ENCODE results near the gene SLC35A4. TPM values are rescaled to one million over a fixed set of nuclear protein-coding genes. Genes with fewer than 3 reads are reported as not detected.

The SLC35A4 gene
- total RNA-seq, 1 donor from 2014 or later: 59.9 TPM

Small RNA genes lying within 50 kb of the gene (microRNA-seq; reads per million reads assigned to microRNA genes)
- gene MIR6831: not detected

Other genes with a start within 250 kb of the SLC35A4 start
- 257 and 272 TPM in 2 replicates for gene HBEGF, start 218.2 kb upstream of the SLC35A4 start, total RNA-seq
- 0.25 TPM in 1 of 2 replicates, not detected in the other for gene SLC4A9, start 204.6 kb upstream of the SLC35A4 start, total RNA-seq
- 49.7 and 56.5 TPM in 2 replicates for gene ANKHD1, start 163.0 kb upstream of the SLC35A4 start, total RNA-seq
- 2.4 and 3.6 TPM in 2 replicates for gene EIF4EBP3, start 17.2 kb upstream of the SLC35A4 start, total RNA-seq
- gene SRA1, start 7.4 kb upstream of the SLC35A4 start, total RNA-seq: 71.3 and 72.4 TPM in 2 replicates
- 20.4 and 21.1 TPM in 2 replicates for gene APBB3, start 230 bp upstream of the SLC35A4 start, total RNA-seq
- 0.16 and 0.34 TPM in 2 replicates for gene CD14, start 68.3 kb downstream of the SLC35A4 start, total RNA-seq
- gene TMCO6, start 74.6 kb downstream of the SLC35A4 start, total RNA-seq: 7.0 and 8.0 TPM in 2 replicates
- 55.9 and 62.3 TPM in 2 replicates for gene NDUFA2, start 82.8 kb downstream of the SLC35A4 start, total RNA-seq
- gene IK, start 83.0 kb downstream of the SLC35A4 start, total RNA-seq: 67.3 and 71.6 TPM in 2 replicates
- gene WDR55, start 100.1 kb downstream of the SLC35A4 start, total RNA-seq: 28.8 and 31.2 TPM in 2 replicates
- gene DND1, start 108.7 kb downstream of the SLC35A4 start, total RNA-seq: 1.4 and 1.7 TPM in 2 replicates
- 84.6 and 95.2 TPM in 2 replicates for gene HARS1, start 126.5 kb downstream of the SLC35A4 start, total RNA-seq
- gene HARS2, start 126.6 kb downstream of the SLC35A4 start, total RNA-seq: 26.5 and 29.9 TPM in 2 replicates
- gene ZMAT2, start 135.6 kb downstream of the SLC35A4 start, total RNA-seq: 53.5 and 57.4 TPM in 2 replicates
- gene PCDHA1, start 221.3 kb downstream of the SLC35A4 start, total RNA-seq: not detected in 2 replicates
- gene PCDHA2, start 230.0 kb downstream of the SLC35A4 start, total RNA-seq: 2.3 and 2.5 TPM in 2 replicates
- 0.84 and 1.1 TPM in 2 replicates for gene PCDHA3, start 236.2 kb downstream of the SLC35A4 start, total RNA-seq
- 9.5 and 9.6 TPM in 2 replicates for gene PCDHA4, start 242.2 kb downstream of the SLC35A4 start, total RNA-seq

Measured in astrocyte (in vitro differentiated cells and primary cell).